Glomerular endothelial cell (primary cell): Measurements from ENCODE around the gene RASIP1. TPM values are rescaled to one million over a fixed set of nuclear protein-coding genes. Genes with fewer than 3 reads are reported as not detected.
"Not testable (repeated sequence)": the region's sequence is repeated elsewhere in the genome, so short reads cannot be mapped to it uniquely, and the experiment has no call there.

Experiments used
- DNase-seq: peaks from one replicate; pipeline ENCODE4 v3.0.0-alpha.2; 2011; ENCODE audit warnings: low read depth, low spot score; ENCODE audit errors: extremely low read depth
- total RNA-seq: library from RNA; depleted of rRNA; stranded (reverse); fragments of >200 nt; gene quantifications from 2 replicates; pipeline ENCODE4 v1.2.3, GENCODE V29; 2015

Gene RASIP1
- total RNA-seq, 1 donor from 2014 or later = 153 TPM

DNA sequence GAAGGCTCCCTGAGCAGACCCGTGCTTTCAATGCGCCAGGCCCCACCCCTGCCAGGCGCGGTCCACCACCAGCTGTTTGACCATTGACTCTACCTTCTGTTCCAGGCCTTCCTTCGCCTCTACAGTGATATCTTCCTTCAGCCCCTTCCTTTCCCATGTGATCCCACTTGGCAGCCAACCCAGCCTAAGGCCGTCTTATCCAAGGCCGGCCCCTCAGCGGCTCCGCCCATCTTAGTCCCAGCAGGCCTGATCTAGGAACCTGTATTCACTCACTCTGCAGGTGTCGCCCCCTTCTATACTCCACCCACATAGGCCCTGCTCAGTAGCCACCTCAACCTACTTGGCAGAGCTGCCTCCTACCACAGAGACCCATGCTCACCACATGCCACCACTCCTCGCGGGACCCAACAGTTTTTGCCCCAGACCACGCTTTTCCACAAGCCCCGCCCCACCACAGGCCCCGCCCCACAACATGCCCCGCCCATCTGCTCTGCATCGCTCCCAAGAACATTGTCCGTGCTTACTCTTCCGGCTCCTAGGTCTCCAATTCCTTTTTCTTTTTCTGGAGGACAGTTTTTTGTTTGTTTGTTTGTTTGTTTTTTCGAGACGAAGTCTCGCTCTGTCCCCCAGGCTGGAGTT lies 2.9 kb downstream of the RASIP1 start:
- DNase-seq = no peak

GRCh38 chr19:48735031-48735615 lies 5.3 kb downstream of the RASIP1 start:
- no peak for DNase-seq

DNA sequence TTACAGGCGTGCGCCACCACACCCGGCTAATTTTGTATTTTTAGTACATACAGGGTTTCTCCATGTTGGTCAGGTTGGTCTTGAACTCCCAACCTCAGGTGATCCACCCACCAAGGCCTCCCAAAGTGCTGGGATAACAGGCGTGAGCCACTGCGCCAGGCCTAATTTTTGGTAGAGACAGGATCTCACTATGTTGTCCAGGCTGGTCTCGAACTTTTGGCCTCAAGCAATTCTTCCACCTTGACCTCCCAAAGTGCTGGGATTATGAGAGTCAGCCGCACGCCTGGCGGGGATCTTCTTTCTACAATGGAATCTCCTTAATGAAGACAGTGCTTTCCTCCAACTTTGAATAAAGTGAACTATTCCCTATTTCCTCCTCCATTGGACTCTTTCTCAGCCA lies 5.8 kb downstream of the RASIP1 start:
- DNase-seq = no peak

DNA sequence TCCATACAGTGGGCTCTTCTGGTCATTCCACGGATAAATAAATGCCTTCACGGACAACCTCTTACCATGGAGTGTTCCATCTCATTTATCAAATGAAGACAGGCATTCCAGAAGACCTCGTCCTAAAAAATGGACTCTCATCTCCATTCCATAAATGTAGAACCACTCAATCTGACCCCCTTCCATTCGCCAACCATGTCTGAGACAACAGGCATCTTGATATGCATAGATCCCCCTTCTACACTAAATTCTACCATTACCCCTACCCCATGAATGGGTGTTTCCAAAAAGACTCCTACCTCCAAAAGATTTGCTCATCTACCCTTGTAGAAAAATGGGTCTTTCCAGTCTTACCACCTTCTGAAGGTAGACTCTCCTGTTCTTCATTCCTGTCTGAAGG lies 9.0 kb downstream of the RASIP1 start:
- no peak for DNase-seq

GRCh38 chr19:48728911-48729664 lies 11.3 kb downstream of the RASIP1 start:
- DNase-seq = no peak

GRCh38 chr19:48726556-48726955 lies 13.9 kb downstream of the RASIP1 start:
- peak; percentile 56 for DNase-seq

DNA sequence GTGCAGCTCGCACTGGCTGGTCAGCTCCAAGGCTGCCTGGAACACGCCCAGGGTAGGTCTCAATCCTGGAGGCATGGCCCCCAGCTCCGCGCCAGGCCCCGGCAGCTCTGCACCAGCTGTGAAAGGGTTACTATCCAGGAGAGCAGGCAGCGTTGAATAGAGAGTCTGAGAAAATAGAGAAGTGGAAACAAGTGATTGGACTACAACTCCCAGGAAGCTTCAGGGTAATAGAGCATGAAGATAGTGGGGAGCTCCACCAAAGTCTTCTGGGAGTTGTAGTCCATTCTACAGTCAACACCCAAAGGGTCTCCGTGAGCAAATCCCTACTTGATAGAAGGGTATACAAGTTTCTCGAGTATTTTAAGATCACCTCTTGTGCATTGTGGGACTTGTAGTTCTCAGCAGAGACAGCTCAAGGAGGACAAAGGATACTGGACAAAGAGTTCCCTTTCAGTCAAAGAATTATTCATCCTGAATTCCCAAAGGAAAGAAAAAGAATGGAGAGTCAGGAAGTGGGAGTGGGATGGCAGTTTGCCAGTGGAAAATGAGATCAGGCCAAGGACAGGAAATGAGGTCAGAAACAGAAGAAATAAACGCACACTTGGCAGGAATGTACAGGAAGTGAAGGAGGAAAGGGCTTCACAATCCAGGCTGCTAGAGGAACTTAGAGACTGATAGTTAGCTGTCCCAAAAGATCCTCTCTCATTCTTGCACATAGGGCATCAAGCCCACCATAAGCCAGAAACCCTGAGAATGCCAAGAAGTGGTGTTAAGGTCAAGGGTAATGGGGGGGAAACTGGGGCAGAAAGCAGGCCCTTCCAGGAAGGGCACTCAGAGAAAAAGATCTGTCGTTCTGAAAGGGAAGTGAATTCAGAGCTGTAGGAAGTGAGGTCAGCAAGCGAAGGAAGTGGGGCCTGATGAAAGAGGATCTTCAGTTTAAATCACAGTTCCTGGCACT lies 15.3 kb downstream of the RASIP1 start:
- DNase-seq = peak; percentile 100

DNA sequence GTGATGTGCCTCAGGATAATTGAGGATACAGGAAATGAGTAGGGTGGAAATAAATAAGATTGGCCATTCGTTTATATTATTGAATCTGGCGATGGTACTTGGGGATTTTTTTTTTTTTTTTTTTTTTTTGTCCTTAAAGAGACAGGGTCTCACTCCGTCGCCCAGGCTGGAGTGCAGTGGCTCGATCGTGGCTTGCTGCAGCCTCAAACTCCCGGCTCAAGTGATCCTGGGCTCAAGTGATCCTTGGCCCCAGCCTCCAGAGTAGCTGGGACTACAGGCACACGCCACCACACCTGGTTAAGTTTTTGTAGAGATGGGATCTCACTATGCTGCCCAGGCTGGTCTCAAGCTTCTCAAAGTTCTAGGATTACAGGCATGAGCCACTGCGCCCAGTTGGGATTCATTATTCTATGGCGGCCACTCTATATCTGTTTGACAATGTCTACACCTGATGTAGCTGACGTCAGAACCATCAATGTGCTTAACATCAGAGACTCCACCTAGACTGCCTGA lies 18.2 kb downstream of the RASIP1 start:
- no peak for DNase-seq

GRCh38 chr19:48720613-48721296 lies 19.7 kb downstream of the RASIP1 start:
- DNase-seq = no peak

GRCh38 chr19:48720251-48720612 lies 20.2 kb downstream of the RASIP1 start:
- no peak for DNase-seq

GRCh38 chr19:48719263-48720171 lies 20.9 kb downstream of the RASIP1 start, which contains the start of gene MAMSTR:
TSS of gene MAMSTR (minus strand) at chr19:48719725. CDS start at chr19:48719031, 694 bp downstream.
- no peak for DNase-seq

DNA sequence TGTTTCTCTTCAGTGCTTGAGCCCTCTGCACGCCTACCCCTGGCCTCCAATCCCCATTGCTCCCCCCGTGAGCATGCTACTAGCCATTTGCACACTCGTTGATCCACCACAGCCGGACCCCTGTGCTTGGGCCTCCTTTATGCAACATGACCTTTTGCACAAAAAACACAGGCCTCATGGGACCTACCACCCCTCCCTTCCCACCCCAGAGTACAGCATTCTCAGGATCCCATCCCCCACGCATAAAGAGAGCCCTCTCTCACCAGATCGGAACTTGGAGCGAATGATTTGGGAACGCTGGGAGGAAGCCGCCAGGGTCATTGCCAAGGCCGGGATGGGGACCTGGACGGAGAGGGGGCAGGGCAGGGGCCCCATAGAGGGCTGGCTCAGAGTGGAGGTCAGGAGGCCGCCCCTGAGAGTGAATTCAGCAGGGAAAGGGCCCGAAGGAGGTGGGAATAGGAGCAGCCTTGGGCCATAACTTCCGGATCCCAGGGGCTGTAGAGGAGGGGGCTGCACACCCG lies 21.6 kb downstream of the RASIP1 start:
- DNase-seq = no peak

GRCh38 chr19:48718106-48718505 lies 22.3 kb downstream of the RASIP1 start:
- DNase-seq = not testable (repeated sequence)

DNA sequence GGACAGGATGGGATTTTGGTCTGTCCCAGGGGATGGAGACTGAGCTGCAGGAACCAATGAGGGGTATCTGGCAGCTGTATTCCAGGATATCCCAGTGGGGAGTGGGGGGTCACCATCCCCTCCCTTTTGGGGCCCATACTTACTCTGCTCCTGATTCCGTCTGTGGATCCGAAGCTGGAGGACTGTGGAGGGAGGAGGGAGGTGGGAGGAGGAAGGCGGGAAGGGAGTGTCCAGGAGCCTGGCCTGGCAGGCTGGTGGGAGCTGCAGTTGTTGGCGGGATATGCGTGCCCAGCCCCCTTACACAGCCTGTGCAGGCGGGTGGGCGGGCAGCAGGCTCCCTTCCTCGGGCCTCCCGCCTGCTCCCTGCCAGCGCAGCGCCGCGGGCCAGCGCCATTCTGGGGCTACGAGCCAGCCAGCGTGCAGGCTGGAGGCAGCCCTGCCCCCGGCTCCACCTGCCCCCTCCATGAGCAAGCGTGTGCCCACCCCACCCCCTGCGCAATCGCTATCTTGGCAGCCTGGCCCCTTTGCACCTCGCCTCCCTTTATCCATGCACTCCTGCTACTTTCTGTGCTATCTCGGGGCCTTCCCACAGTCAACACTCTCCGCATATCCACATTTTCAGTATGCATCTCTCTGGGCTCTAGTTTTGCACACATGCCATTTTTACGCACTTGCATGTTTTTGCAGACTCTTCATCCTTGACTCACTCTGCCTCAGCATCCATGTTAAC lies 23.7 kb downstream of the RASIP1 start:
- no peak for DNase-seq

DNA sequence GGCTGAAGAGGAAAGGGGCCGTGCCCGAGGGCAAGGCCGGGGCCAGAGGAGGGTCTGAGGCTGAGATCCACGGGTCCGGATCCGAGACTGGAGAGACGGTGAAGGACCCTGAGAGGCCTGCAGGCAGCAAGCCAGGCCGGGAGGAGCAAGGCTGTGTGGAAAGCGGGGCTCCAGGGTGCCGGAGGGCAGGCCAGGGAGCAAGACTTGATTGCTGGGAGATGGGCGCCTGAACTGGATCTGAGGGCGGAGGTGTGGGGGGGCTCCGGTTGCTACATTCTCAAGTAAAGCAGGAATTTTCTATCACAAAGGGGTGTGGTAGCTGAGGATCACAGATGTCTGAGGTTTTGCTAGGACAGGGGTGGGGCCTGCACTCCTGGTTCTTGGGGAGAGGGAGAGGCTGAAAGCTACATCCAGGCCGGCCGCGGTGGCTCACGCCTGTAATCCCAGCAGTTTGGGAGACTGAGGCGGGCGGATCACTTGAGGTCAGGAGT lies 24.7 kb downstream of the RASIP1 start:
- no peak for DNase-seq

DNA sequence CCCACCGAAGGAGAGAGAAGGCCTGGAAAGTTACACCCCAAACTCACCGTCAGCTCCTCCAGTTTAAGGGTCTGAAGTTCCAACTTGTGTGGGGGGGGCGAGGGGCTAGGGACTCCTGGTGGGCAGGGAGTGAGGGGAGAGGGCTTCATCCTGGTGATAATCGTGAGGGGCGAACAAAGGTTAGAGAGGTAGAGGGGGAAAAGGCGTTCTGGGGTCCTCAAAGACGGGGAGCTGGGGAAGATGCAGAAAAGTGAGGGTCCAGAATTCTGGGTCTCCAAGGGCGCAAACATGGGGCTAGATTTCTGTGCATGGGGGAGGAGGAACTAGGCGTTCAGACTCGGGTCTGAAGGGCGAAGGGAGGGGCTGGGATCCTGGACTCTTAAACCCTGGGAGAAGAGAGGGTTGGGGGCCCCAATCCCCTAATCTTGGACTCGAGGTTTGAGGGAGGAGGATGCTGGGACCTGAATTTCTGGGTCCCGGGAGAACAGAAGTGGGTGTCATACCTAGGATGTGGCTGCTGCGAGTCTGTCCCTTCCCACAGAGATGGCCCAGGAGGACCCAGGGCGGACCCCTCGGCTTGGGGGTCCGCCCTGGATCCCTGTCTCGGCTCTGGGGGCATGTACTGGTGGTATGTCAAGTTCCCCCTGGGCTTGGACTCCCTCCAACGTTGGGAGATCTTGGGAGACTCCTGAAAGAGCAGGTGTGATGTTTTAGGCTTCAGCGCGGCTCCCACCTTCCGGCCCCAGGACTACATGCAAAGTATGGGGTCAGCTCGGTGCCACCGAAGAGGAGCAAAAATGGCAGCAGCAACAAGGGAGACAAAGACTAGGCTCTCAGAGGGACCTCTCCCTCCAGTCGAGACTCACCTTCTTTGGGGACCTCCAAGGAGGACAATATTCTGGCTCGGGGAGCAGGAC lies 25.4 kb downstream of the RASIP1 start:
- no peak for DNase-seq
